ENCODE results near the gene MYH11. TPM values are rescaled to one million over a fixed set of nuclear protein-coding genes. Genes with fewer than 3 reads are reported as not detected.

Gene MYH11
- total and polyA plus RNA-seq, 8 donors = 47.3 to 208 (median 124) TPM

- TF ChIP-seq CTCF (IDR thresholded peaks at IDR 0.05) = no peak
- intact Hi-C loops (cut with DNase I) = no loop called here
Observed at GRCh38 chr16:15808071-15808470, 48.8 kb downstream of the MYH11 start.

GRCh38 chr16:15807603-15808009 is 49.2 kb downstream of the MYH11 start:
- ATAC-seq (no peak), DNase-seq (no peak)
- Histone ChIP-seq H3K9me3 (no peaks in the 10 kb centered on the region), H3K27me3 (no peaks in the 10 kb centered on the region), H3K4me3 (no peak overlapping the region), H3K4me1 (peaks cover 6 to 11% of the 10 kb centered on the region in 2 donors), H3K27ac (no peak overlapping the region), H3K36me3 (no peaks in the 10 kb centered on the region)
- TF ChIP-seq CTCF (IDR thresholded peaks at IDR 0.05) = no peak
- intact Hi-C loops (cut with DNase I) = no loop called here

More at GRCh38 chr16:15808071-15808470, 48.8 kb downstream of the MYH11 start:
- DNase-seq (no peak), ATAC-seq (no peak)
- H3K9me3 ChIP-seq = no peaks in the 10 kb centered on the region
- H3K4me1 ChIP-seq = peaks cover 6 to 11% of the 10 kb centered on the region in 2 donors
- H3K27me3 ChIP-seq = no peaks in the 10 kb centered on the region
- H3K4me3 ChIP-seq = no peak overlapping the region
- H3K27ac ChIP-seq = no peak overlapping the region
- no peaks in the 10 kb centered on the region for H3K36me3 ChIP-seq

GRCh38 chr16:15803618-15804017 is 53.2 kb downstream of the MYH11 start:
- intact Hi-C loops (cut with DNase I) = no loop called here

GRCh38 chr16:15799851-15800495 is 56.9 kb downstream of the MYH11 start:
- Histone ChIP-seq H3K4me1 (no peaks in the 10 kb centered on the region), H3K4me3 (no peak overlapping the region), H3K27me3 (no peaks in the 10 kb centered on the region), H3K36me3 (no peaks in the 10 kb centered on the region), H3K9me3 (peaks cover 0 to 13% of the 10 kb centered on the region in 2 donors), H3K27ac (no peak overlapping the region)
- TF ChIP-seq CTCF (IDR thresholded peaks at IDR 0.05) = no peak
- intact Hi-C loops (cut with DNase I) = no loop called here
- ATAC-seq = no peak
- no peak for DNase-seq

More at GRCh38 chr16:15803618-15804017, 53.2 kb downstream of the MYH11 start:
- H3K27ac ChIP-seq = no peak overlapping the region
- H3K36me3 ChIP-seq = no peaks in the 10 kb centered on the region
- TF ChIP-seq CTCF (IDR thresholded peaks at IDR 0.05) = no peak
- ATAC-seq = no peak
- no peaks in the 10 kb centered on the region for H3K9me3 ChIP-seq
- no peaks in the 10 kb centered on the region for H3K27me3 ChIP-seq
- DNase-seq = no peak
- no peaks in the 10 kb centered on the region for H3K4me1 ChIP-seq
- H3K4me3 ChIP-seq = no peak overlapping the region

- no peaks in the 10 kb centered on the region for H3K27me3 ChIP-seq
- no peak overlapping the region for H3K4me3 ChIP-seq
- intact Hi-C loops (cut with DNase I) = no loop called here
- DNase-seq = no peak
- no peaks in the 10 kb centered on the region for H3K4me1 ChIP-seq
- TF ChIP-seq CTCF (IDR thresholded peaks at IDR 0.05) = no peak
- ATAC-seq = no peak
- peaks cover 0 to 13% of the 10 kb centered on the region in 2 donors for H3K9me3 ChIP-seq
- H3K27ac ChIP-seq = no peak overlapping the region
- H3K36me3 ChIP-seq = no peaks in the 10 kb centered on the region
Observed at GRCh38 chr16:15798671-15799070, 58.2 kb downstream of the MYH11 start.
